GM23338 (cell line): ENCODE measurements around the gene RBPJL. TPM values are rescaled to one million over a fixed set of nuclear protein-coding genes. Genes with fewer than 3 reads are reported as not detected.

Source experiments
- ATAC-seq: fragments of 200-7000 bp; cut with Tn5 transposase; 3 replicates; pipeline ENCODE4 v1.9.1; 2020
- DNase-seq: peaks from one replicate; pipeline ENCODE4 v3.0.0-alpha.2; 2015; ENCODE audit warnings: low spot score
- H2AFZ ChIP-seq: fragments of 200-600 bp; sonication (generic); 2 replicates; pipeline ENCODE4 v1.8.0; 2016; ENCODE audit warnings: antibody characterized with exemption, mild to moderate bottlenecking, moderate library complexity
- H3F3A ChIP-seq: fragments of 200-600 bp; sonication (generic); replicated peaks from 2 replicates; pipeline ENCODE4 v1.8.0; 2017; ENCODE audit warnings: antibody characterized with exemption, mixed run types, low read depth
- H3K27ac ChIP-seq: fragments of 200-600 bp; sonication (generic); 2 replicates; pipeline ENCODE4 v1.6.1; 2016; ENCODE audit warnings: low read depth
- H3K27me3 ChIP-seq: fragments of 200-600 bp; sonication (generic); 2 replicates; pipeline ENCODE4 v1.8.0; 2016; ENCODE audit warnings: mild to moderate bottlenecking, mixed run types, moderate library complexity; ENCODE audit not compliant: insufficient read depth
- H3K36me3 ChIP-seq: fragments of 200-600 bp; sonication (generic); 2 replicates; pipeline ENCODE4 v1.8.0; 2016; ENCODE audit warnings: mild to moderate bottlenecking; ENCODE audit not compliant: insufficient read depth
- H3K4me1 ChIP-seq: fragments of 200-600 bp; sonication (generic); 2 replicates; pipeline ENCODE4 v1.8.0; 2016; ENCODE audit warnings: mild to moderate bottlenecking, moderate library complexity; ENCODE audit not compliant: insufficient read depth
- H3K4me2 ChIP-seq: fragments of 200-600 bp; sonication (generic); 2 replicates; pipeline ENCODE4 v1.7.1; 2017; ENCODE audit warnings: mixed run types
- H3K4me3 ChIP-seq: fragments of 200-600 bp; sonication (generic); 2 replicates; pipeline ENCODE4 v1.6.1; 2016; ENCODE audit warnings: mixed run types
- H3K79me2 ChIP-seq: fragments of 200-600 bp; sonication (generic); replicated peaks from 2 replicates; pipeline ENCODE4 v1.8.0; 2017; ENCODE audit warnings: mild to moderate bottlenecking; ENCODE audit not compliant: insufficient read depth
- H3K9me2 ChIP-seq: fragments of 200-600 bp; sonication (generic); 2 replicates; pipeline ENCODE4 v1.8.0; 2017; ENCODE audit not compliant: insufficient read depth
- H4K20me1 ChIP-seq: fragments of 200-600 bp; sonication (generic); replicated peaks from 2 replicates; pipeline ENCODE4 v1.8.0; 2017; ENCODE audit warnings: mild to moderate bottlenecking; ENCODE audit not compliant: insufficient read depth
- H3K27ac Mint-ChIP-seq: 2 replicates; pipeline ENCODE4 v1.8.0; 2020; ENCODE audit warnings: inconsistent platforms, mild to moderate bottlenecking, moderate library complexity, mixed read lengths
- H3K27me3 Mint-ChIP-seq: 3 replicates; pipeline ENCODE4 v1.8.0; 2022; ENCODE audit warnings: low read depth, mild to moderate bottlenecking, moderate library complexity, mixed read lengths, inconsistent platforms; ENCODE audit not compliant: insufficient read depth, poor library complexity
- H3K36me3 Mint-ChIP-seq: 3 replicates; pipeline ENCODE4 v1.8.0; 2021; ENCODE audit warnings: low read depth, mild to moderate bottlenecking, inconsistent platforms, moderate library complexity, mixed read lengths
- H3K4me1 Mint-ChIP-seq: 3 replicates; pipeline ENCODE4 v1.8.0; 2020; ENCODE audit warnings: mild to moderate bottlenecking, inconsistent platforms, mixed read lengths
- H3K4me3 Mint-ChIP-seq: 3 replicates; pipeline ENCODE4 v1.8.0; 2021; ENCODE audit warnings: moderate library complexity, mild to moderate bottlenecking, inconsistent platforms, mixed read lengths
- H3K9me3 Mint-ChIP-seq: 3 replicates; pipeline ENCODE4 v1.8.0; 2020; ENCODE audit warnings: moderate library complexity, mild to moderate bottlenecking, inconsistent platforms, mixed read lengths
- CREB1 ChIP-seq: fragments of 250-450 bp; sonication (Bioruptor Pico); IDR thresholded peaks from 2 replicates; pipeline ENCODE4 v1.5.0; 2020; ENCODE audit warnings: low read depth, mild to moderate bottlenecking, moderate library complexity
- ETS1 ChIP-seq: IDR thresholded peaks from 2 replicates; pipeline ENCODE4 v1.6.1; 2016; ENCODE audit warnings: antibody characterized with exemption
- EZH2 ChIP-seq: fragments of 200-600 bp; sonication (generic); IDR thresholded peaks from one replicate; pipeline ENCODE4 v1.8.0; 2017; ENCODE audit warnings: antibody characterized with exemption, mild to moderate bottlenecking, low read depth; ENCODE audit not compliant: unreplicated experiment
- EZH2phosphoT487 ChIP-seq: fragments of 200-600 bp; sonication (generic); IDR thresholded peaks from one replicate; pipeline ENCODE4 v1.8.1; 2018; ENCODE audit warnings: antibody characterized with exemption; ENCODE audit not compliant: unreplicated experiment
- JUNB ChIP-seq: IDR thresholded peaks from one replicate; pipeline ENCODE4 v1.6.1; 2016; ENCODE audit warnings: antibody characterized with exemption; ENCODE audit not compliant: unreplicated experiment
- REST ChIP-seq: IDR thresholded peaks from one replicate; pipeline ENCODE4 v1.6.1; 2018; ENCODE audit warnings: antibody characterized with exemption; ENCODE audit not compliant: unreplicated experiment
- STAT1 ChIP-seq: IDR thresholded peaks from one replicate; pipeline ENCODE4 v1.6.1; 2016; ENCODE audit warnings: antibody characterized with exemption; ENCODE audit not compliant: unreplicated experiment
- ZNF114 ChIP-seq: fragments of 250-450 bp; sonication (Bioruptor Pico); IDR thresholded peaks from 2 replicates; pipeline ENCODE4 v1.5.0; 2020; ENCODE audit warnings: mild to moderate bottlenecking, moderate library complexity
- ZNF331 ChIP-seq: fragments of 250-450 bp; sonication (Bioruptor Pico); IDR thresholded peaks from 2 replicates; pipeline ENCODE4 v1.5.0; 2020; ENCODE audit warnings: low read depth, mild to moderate bottlenecking, moderate library complexity
- ZNF462 ChIP-seq: fragments of 250-450 bp; sonication (Bioruptor Pico); IDR thresholded peaks from 2 replicates; pipeline ENCODE4 v1.5.0; 2020; ENCODE audit warnings: mild to moderate bottlenecking, moderate library complexity
- polyA plus RNA-seq: library from polyadenylated mRNA; unstranded; fragments of >200 nt; fragmentation: Nextera tagmentation; extraction: Ambion mirVana; gene quantifications from 2 replicates; pipeline ENCODE4 v1.2.1, GENCODE V29; 2016
- total RNA-seq: library from RNA; depleted of rRNA; stranded (reverse); fragments of >200 nt; shearing (Covaris generic); gene quantifications from 2 replicates; pipeline ENCODE4 v1.2.3, GENCODE V29; 2014

The RBPJL gene
- total and polyA plus RNA-seq, 2 experiments from 2014 or later: 0.44 to 0.66 TPM

DNA sequence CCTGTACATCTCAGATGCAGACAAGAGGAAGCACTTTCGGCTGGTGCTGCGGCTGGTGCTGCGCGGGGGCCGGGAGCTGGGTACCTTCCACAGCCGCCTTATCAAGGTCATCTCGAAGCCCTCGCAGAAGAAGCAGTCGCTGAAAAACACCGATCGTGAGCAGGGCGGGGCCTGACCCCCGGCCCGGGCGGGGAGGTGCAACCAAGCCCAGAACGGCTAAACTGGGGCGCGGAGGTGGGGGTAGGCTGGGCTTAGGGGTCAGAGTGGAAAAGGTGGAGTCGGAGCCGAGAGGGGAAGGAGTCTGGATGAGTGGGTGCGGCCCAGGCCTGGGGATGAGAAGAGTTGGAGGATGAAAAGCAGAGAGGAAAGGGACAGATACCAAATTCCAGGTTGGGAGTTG lies 5.6 kb downstream of the RBPJL start:
- Histone ChIP-seq H3F3A (no peaks in the 10 kb centered on the region), H4K20me1 (no peaks in the 10 kb centered on the region; the same call in 1 of the 2 replicates), H3K79me2 (no peaks in the 10 kb centered on the region), H3K4me2 (peak overlapping the region; percentile 76), H3K27me3 (peaks cover 12% of the 10 kb centered on the region; the same call in 1 of the 2 replicates), H3K9me2 (no peaks in the 10 kb centered on the region), H3K4me3 (peak overlapping the region; percentile 65), H2AFZ (peak overlapping the region; percentile 98), H3K36me3 (no peaks in the 10 kb centered on the region), H3K27ac (no peak overlapping the region), H3K4me1 (peaks cover 10% of the 10 kb centered on the region; the same call in 1 of the 2 replicates)
- peaks cover 11% of the 10 kb centered on the region; the same call in 2 of the 3 replicates for H3K4me1 Mint-ChIP-seq
- ATAC-seq (peak; percentile 40), DNase-seq (peak; percentile 65)
- no peaks in the 10 kb centered on the region; the same call in 2 of the 3 replicates for H3K9me3 Mint-ChIP-seq
- H3K4me3 Mint-ChIP-seq: peak overlapping the region; percentile 47; the same call in 1 of the 3 replicates
- H3K36me3 Mint-ChIP-seq: peaks cover 2% of the 10 kb centered on the region; the same call in 1 of the 3 replicates
- no peak for TF ChIP-seq STAT1
- no peak overlapping the region for H3K27ac Mint-ChIP-seq
- H3K27me3 Mint-ChIP-seq: peaks cover 23% of the 10 kb centered on the region

DNA sequence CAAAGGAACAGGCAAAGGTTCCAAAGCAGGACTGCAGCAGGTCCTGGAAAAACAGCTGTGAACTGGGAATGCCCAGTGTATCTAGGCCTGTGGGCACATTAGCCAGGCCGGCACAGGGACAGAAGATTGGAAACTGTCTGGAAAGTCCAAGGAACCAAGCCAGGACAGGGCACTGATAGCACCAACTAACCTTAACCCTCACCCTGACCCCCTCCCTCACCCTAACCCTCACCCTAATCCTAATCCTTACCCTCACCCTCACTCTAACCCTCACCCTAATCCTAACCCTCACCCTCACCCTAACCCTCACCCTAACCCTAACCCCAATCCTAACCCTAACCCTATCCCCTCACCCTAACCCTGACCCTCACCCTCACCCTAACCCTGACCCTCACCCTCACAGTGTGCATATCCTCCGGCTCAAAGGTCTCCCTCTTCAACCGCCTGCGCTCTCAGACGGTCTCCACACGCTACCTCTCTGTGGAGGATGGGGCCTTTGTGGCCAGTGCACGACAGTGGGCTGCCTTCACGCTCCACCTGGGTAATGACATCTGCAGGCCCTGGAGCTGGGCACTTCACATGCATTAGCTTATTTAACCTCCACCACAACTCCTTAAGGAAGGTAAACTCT lies 6.5 kb downstream of the RBPJL start:
- H2AFZ ChIP-seq: no peak overlapping the region
- no peaks in the 10 kb centered on the region for H3F3A ChIP-seq
- H3K4me2 ChIP-seq: no peak overlapping the region
- no peak for TF ChIP-seq ZNF114 (CRISPR knock-in tag)
- no peak for TF ChIP-seq REST
- TF ChIP-seq EZH2: no peak
- TF ChIP-seq ETS1: no peak
- TF ChIP-seq ZNF462 (CRISPR knock-in tag): no peak
- no peak for TF ChIP-seq STAT1
- TF ChIP-seq EZH2phosphoT487: no peak
- TF ChIP-seq ZNF331 (CRISPR knock-in tag): no peak
- no peak for TF ChIP-seq JUNB
- no peak for TF ChIP-seq CREB1
- peaks cover 5% of the 10 kb centered on the region; the same call in 1 of the 3 replicates for H3K4me1 Mint-ChIP-seq
- ATAC-seq: no peak
- no peaks in the 10 kb centered on the region for H3K9me2 ChIP-seq
- H3K36me3 ChIP-seq: no peaks in the 10 kb centered on the region
- H3K27me3 ChIP-seq: peaks cover 12% of the 10 kb centered on the region; the same call in 1 of the 2 replicates
- H4K20me1 ChIP-seq: no peaks in the 10 kb centered on the region; the same call in 1 of the 2 replicates
- H3K27me3 Mint-ChIP-seq: peaks cover 20% of the 10 kb centered on the region
- H3K4me1 ChIP-seq: peaks cover 3% of the 10 kb centered on the region; the same call in 1 of the 2 replicates
- H3K79me2 ChIP-seq: no peaks in the 10 kb centered on the region
- no peak overlapping the region for H3K27ac Mint-ChIP-seq
- peaks cover 2% of the 10 kb centered on the region; the same call in 1 of the 3 replicates for H3K36me3 Mint-ChIP-seq
- no peak overlapping the region for H3K4me3 ChIP-seq
- DNase-seq: no peak
- no peak overlapping the region for H3K27ac ChIP-seq
- H3K4me3 Mint-ChIP-seq: no peak overlapping the region
- H3K9me3 Mint-ChIP-seq: no peaks in the 10 kb centered on the region; the same call in 2 of the 3 replicates
